OCI-LY1 (cell line): ENCODE results near the gene PRR9.

Experiments used
- CTCF ChIP-seq: fragments of 200-600 bp; sonication (generic), shearing (Covaris generic); IDR thresholded peaks from 2 replicates; pipeline ENCODE4 v1.5.1; 2017; ENCODE audit warnings: mild to moderate bottlenecking, antibody characterized with exemption, low read length, moderate library complexity, mixed read lengths
- EZH2 ChIP-seq: fragments of 200-600 bp; sonication (generic), shearing (Covaris generic); IDR thresholded peaks from 2 replicates; pipeline ENCODE4 v1.8.0; 2017; ENCODE audit warnings: borderline replicate concordance, mixed run types, mild to moderate bottlenecking, antibody characterized with exemption, low read length, moderate library complexity, mixed read lengths

DNA sequence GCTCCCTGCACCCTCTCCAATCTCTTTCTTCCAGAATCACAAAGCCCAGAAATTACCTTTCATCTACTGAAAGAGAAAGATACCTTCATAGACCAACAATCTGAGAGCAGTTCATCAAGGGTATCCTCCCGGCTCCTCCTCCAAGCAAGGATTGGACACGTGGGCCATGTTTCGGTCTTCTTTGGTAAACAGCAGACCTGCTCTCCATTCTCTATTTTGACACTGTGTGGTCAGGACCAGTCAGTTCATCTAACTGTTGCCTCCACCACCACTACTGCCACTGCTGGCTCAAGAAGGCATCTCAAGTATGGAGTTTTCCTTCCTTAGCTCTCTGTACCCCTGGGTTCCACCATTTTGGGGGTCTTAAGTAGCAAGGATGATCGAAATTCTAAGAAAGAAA is 22.2 kb upstream of the PRR9 start:
- TF ChIP-seq CTCF (no peak), EZH2 (no peak)
